Smooth muscle cell of the coronary artery (primary cell): Measurements from ENCODE around the gene CACTIN. TPM values are rescaled to one million over a fixed set of nuclear protein-coding genes. Genes with fewer than 3 reads are reported as not detected.

Experiments used
- total RNA-seq: library from RNA; depleted of rRNA; stranded (reverse); fragments of >200 nt; gene quantifications from 2 replicates; pipeline ENCODE4 v1.2.3, GENCODE V29; 2014; ENCODE audit warnings: low replicate concordance

Gene CACTIN
- total RNA-seq, result 23.2 and 40.0 TPM in 2 replicates

GRCh38 chr19:3626473-3627350 is at the start of gene CACTIN:
Gene CACTIN (minus strand): TSS chr19:3626790. CDS start chr19:3626762, 28 bp downstream.

GRCh38 chr19:3606690-3607289 is 19.8 kb downstream of the CACTIN start, which contains the start of gene TBXA2R:
Gene TBXA2R (minus strand): TSS chr19:3606875. CDS start chr19:3600634, 6,241 bp downstream.

GRCh38 chr19:3585301-3586126 is 41.1 kb downstream of the CACTIN start, which contains the start of gene GIPC3:
Gene GIPC3 (plus strand): TSS chr19:3585478. CDS start chr19:3585598, 120 bp downstream.

GRCh38 chr19:3572855-3573161 is 53.8 kb downstream of the CACTIN start, which contains the start of gene HMG20B:
Gene HMG20B (plus strand): TSS chr19:3572944. CDS start chr19:3573310, 366 bp downstream.

Other genes with a start within 250 kb of the CACTIN start
- gene SMIM24, start 146.3 kb downstream of the CACTIN start, total RNA-seq, result not detected in 2 replicates
- not detected in 2 replicates for gene SMIM44, start 143.3 kb downstream of the CACTIN start, total RNA-seq
- 6.0 and 14.1 TPM in 2 replicates for gene DOHH, start 126.1 kb downstream of the CACTIN start, total RNA-seq
- 32.2 and 35.6 TPM in 2 replicates for gene FZR1, start 120.5 kb downstream of the CACTIN start, total RNA-seq
- gene TEKTIP1, start 87.6 kb downstream of the CACTIN start, total RNA-seq, result not detected in 2 replicates
- 64.7 and 87.5 TPM in 2 replicates for gene MFSD12, start 69.2 kb downstream of the CACTIN start, total RNA-seq
- gene HMG20B, start 53.8 kb downstream of the CACTIN start, total RNA-seq, result 39.9 and 73.1 TPM in 2 replicates
- 0.08 TPM in 1 of 2 replicates, not detected in the other for gene GIPC3, start 41.3 kb downstream of the CACTIN start, total RNA-seq
- gene TBXA2R, start 19.9 kb downstream of the CACTIN start, total RNA-seq, result 1.4 and 1.5 TPM in 2 replicates
- gene PIP5K1C, start 73.7 kb upstream of the CACTIN start, total RNA-seq, result 15.4 and 18.4 TPM in 2 replicates
- not detected in 2 replicates for gene TJP3, start 81.6 kb upstream of the CACTIN start, total RNA-seq
- 9.4 and 14.6 TPM in 2 replicates for gene APBA3, start 134.9 kb upstream of the CACTIN start, total RNA-seq
- gene MRPL54, start 135.9 kb upstream of the CACTIN start, total RNA-seq, result 11.2 and 41.4 TPM in 2 replicates
- not detected in 2 replicates for gene RAX2, start 145.4 kb upstream of the CACTIN start, total RNA-seq
- 0.70 TPM in 1 of 2 replicates, not detected in the other for gene MATK, start 159.6 kb upstream of the CACTIN start, total RNA-seq
- gene ZFR2, start 242.2 kb upstream of the CACTIN start, total RNA-seq, result not detected in 2 replicates